Heart right ventricle (tissue), 16 donors: Measurements from ENCODE around the gene ZNF311. TPM values are rescaled to one million over a fixed set of nuclear protein-coding genes. Genes with fewer than 3 reads are reported as not detected.

Experiments used
- ATAC-seq, 8 donors: fragments of 200-7000 bp; cut with Tn5 transposase; one replicate each; pipeline ENCODE4 v1.9.1; 2020; ENCODE audit warnings: mild to moderate bottlenecking in 8 of 8, moderate library complexity in 8 of 8, moderate number of reproducible peaks in 1 of 8
- DNase-seq, 2 donors: peaks; one replicate each; pipeline ENCODE4 v3.0.0-alpha.2; 2020
- H3K27ac ChIP-seq, 10 donors: fragments of 200-600 bp; sonication (generic) in 2 of 10; one replicate each; pipeline versions ENCODE4 v1.5.0 to v1.8.0; 2020 to 2022; ENCODE audit warnings: mild to moderate bottlenecking in 3 of 10
- H3K27me3 ChIP-seq, 7 donors: fragments of 200-600 bp; one replicate each; pipeline ENCODE4 v1.8.0; 2021 to 2022; ENCODE audit warnings: mild to moderate bottlenecking in 2 of 7
- H3K36me3 ChIP-seq, 9 donors: fragments of 200-600 bp; sonication (generic) in 1 of 9; one replicate each; pipeline versions ENCODE4 v1.5.0 to v1.8.0; 2020 to 2022; ENCODE audit warnings: mild to moderate bottlenecking in 2 of 9
- H3K4me1 ChIP-seq, 9 donors: fragments of 200-600 bp; sonication (generic) in 1 of 9; one replicate each; pipeline versions ENCODE4 v1.5.0 to v1.8.0; 2020 to 2022; ENCODE audit warnings: mild to moderate bottlenecking in 4 of 9
- H3K4me3 ChIP-seq, 10 donors: fragments of 200-600 bp; sonication (generic) in 2 of 10; one replicate each; pipeline versions ENCODE4 v1.5.0 to v1.8.0; 2020 to 2022; ENCODE audit warnings: mild to moderate bottlenecking in 7 of 10, moderate library complexity in 2 of 10
- H3K9me3 ChIP-seq, 11 donors: fragments of 200-600 bp in 10 of 11; sonication (generic) in 2 of 11; one replicate each; pipeline versions ENCODE4 v1.5.0 to v1.8.0; 2013 to 2022; ENCODE audit warnings: mild to moderate bottlenecking in 2 of 11, control low read depth in 1 of 11, moderate library complexity in 1 of 11
- CTCF ChIP-seq, 9 donors: fragments of 200-600 bp; sonication (generic) in 2 of 9; IDR thresholded peaks; one replicate each; pipeline versions ENCODE4 v1.5.0 to v1.8.0; 2021 to 2022; ENCODE audit warnings: antibody characterized with exemption in 9 of 9, mild to moderate bottlenecking in 5 of 9, moderate library complexity in 1 of 9
- WGBS, 2 donors: extraction: QIAGEN DNeasy Blood & Tissue Kit; methylation state at CpG; one replicate each; pipeline ENCODE4 v1.1.7; 2013; ENCODE audit warnings: inconsistent platforms in 1 of 2; 5-methylcytosine and 5-hydroxymethylcytosine counted together
- intact Hi-C, 10 donors: fragments of 100-400 bp; cut with DNase I; formaldehyde crosslinking; loops; one replicate each; pipeline versions ENCODE4 v1.11.1 to v1.14.2; 2022
- long read RNA-seq, 3 donors: library from polyadenylated mRNA; unstranded; transcript quantifications; one replicate each; pipeline ENCODE4 v2.0.0, GENCODE V29; 2020 to 2021
- polyA plus RNA-seq, 2 donors: library from polyadenylated mRNA; stranded (reverse); fragments of 200-250 nt; gene quantifications; one replicate each; pipeline ENCODE4 v1.2.3, GENCODE V29; 2013
- total RNA-seq, 10 donors: library from RNA; stranded (reverse); fragmentation: NEBNext Ultra II Directional in 3 of 10; extraction: Animal tissue kit (Norgen Biotek cat#: 25700) in 3 of 10; gene quantifications; one replicate each; pipeline versions ENCODE4 v1.2.1 to v1.2.4, GENCODE V29; 2021 to 2023
- donor health status: Arrhythmogenic right ventricular cardiomyopathy.
- donor health status: ischemic (EF 13 %, LVEDD 7.1; RV severe dilation, severe dysfunction).
- donor health status: healthy with polysubstance abuse.
- donor health status: DM: no; HTN: yes; CAD: no.
- donor health status: DM: no; HTN: no; CAD: no.
- donor health status: ischemic (EF 25% LVEDD 6.9; RV normal size, moderate dysfunction).
- donor health status: ischemic (EF 25% LVEDD 5.7; RV mildly dilated, moderate dysfunction).
- donor health status: healthy.
- donor health status: DM: yes; HTN: yes; CAD: no.
- donor health status: Ischemic cardiomyopathy.
- donor health status: ischemic (EF 35%, LVEDD 5.7; RV mildly dilated, moderate dysfunction).
- donor health status: nonischemic (EF 11% LVEDD 7.7; RV severe dilation, severe dysfunction).
- donor health status: DM: yes; HTN: yes; CAD: no.
- donor health status: PGD.
- donor health status: ischemic (EF 29% LVEDD 5.4; RV normal size, mild dysfunction).
- donor health status: nonischemic (EF 23%, LVEDD 6.1; RV moderate dilation, normal function).

The ZNF311 gene
- under 1 TPM; 0.08 to 0.39 (median 0.22) TPM for total RNA-seq
- under 1 TPM; 0.25 to 0.66 TPM for polyA plus RNA-seq
- long read RNA-seq, donor 1, result 0 reads
- long read RNA-seq, donor 2, result 0 reads
- long read RNA-seq, donor 3, result 0 reads

GRCh38 chr6:29005183-29005885, at the start of gene ZNF311:
Gene ZNF311, minus strand, starts transcription at chr6:29005315. Its CDS starts 1,361 bp downstream, at chr6:29003954.
- Histone ChIP-seq H3K4me3 (peak within 1 kb of the TSS; percentile 37 to 74 (median 62)), H3K4me1 (peaks cover 0 to 14% (median 0%) of the 10 kb centered on the region in 9 donors), H3K36me3 (no peaks in the 10 kb centered on the region), H3K27ac (peak within 1 kb of the TSS in 9 of 10 donors; percentile 45 to 85 (median 61)), H3K9me3 (no peaks in the 10 kb centered on the region), H3K27me3 (peaks cover 0 to 39% (median 7%) of the 10 kb centered on the region in 7 donors)
- intact Hi-C loops, result no loop called here
- TF ChIP-seq CTCF (IDR thresholded peaks at IDR 0.05), result no peak
- ATAC-seq (peak; percentile 73 to 97 (median 96)), DNase-seq (peak in 1 of 2 donors; percentile 63)
- WGBS, 2 donors, result 7 to 9% methylated on average over 29 of the region's 29 CpGs

GRCh38 chr6:29051680-29052079, 46.6 kb upstream of the ZNF311 start:
- ATAC-seq, result no peak
- intact Hi-C loops, result no loop called here
- Histone ChIP-seq H3K36me3 (no peaks in the 10 kb centered on the region), H3K4me1 (no peaks in the 10 kb centered on the region), H3K27me3 (peaks cover 0 to 15% (median 0%) of the 10 kb centered on the region in 7 donors), H3K9me3 (peaks cover 0 to 20% (median 4%) of the 10 kb centered on the region in 11 donors), H3K27ac (no peak overlapping the region), H3K4me3 (no peak overlapping the region)
- WGBS, 2 donors, result 78 to 81% methylated on average over 3 of the region's 3 CpGs
- no peak for TF ChIP-seq CTCF (IDR thresholded peaks at IDR 0.05)
- no peak for DNase-seq

GRCh38 chr6:29045075-29045474, 40.0 kb upstream of the ZNF311 start, which contains the start of gene OR2W1:
Gene OR2W1, minus strand, starts transcription at chr6:29045175. Its CDS starts 0 bp downstream, at chr6:29045175.
- Histone ChIP-seq H3K27ac (no peak within 1 kb of the TSS), H3K4me1 (no peaks in the 10 kb centered on the region), H3K36me3 (no peaks in the 10 kb centered on the region), H3K9me3 (no peaks in the 10 kb centered on the region), H3K4me3 (no peak within 1 kb of the TSS), H3K27me3 (peaks cover 0 to 68% (median 7%) of the 10 kb centered on the region in 7 donors)
- ATAC-seq, result no peak
- no peak for DNase-seq
- 64 to 72% methylated on average over 1 of the region's 1 CpG for WGBS, 2 donors
- intact Hi-C loops, result no loop called here
- TF ChIP-seq CTCF (IDR thresholded peaks at IDR 0.05), result no peak

GRCh38 chr6:29035951-29036350, 30.8 kb upstream of the ZNF311 start:
- Histone ChIP-seq H3K27me3 (peaks cover 0 to 28% (median 9%) of the 10 kb centered on the region in 7 donors), H3K27ac (no peak overlapping the region), H3K4me1 (no peaks in the 10 kb centered on the region), H3K9me3 (no peaks in the 10 kb centered on the region), H3K36me3 (no peaks in the 10 kb centered on the region), H3K4me3 (no peak overlapping the region)
- intact Hi-C loops, result no loop called here
- ATAC-seq (no peak), DNase-seq (no peak)
- WGBS, 2 donors, result 86 to 88% methylated on average over 24 of the region's 24 CpGs
- TF ChIP-seq CTCF (IDR thresholded peaks at IDR 0.05), result no peak
